HG03460 (cell line): ENCODE results near the gene C16orf46.
"Not testable (repeated sequence)": the region's sequence is repeated elsewhere in the genome, so short reads cannot be mapped to it uniquely, and the experiment has no call there.

Experiments
- ATAC-seq: cut with Tn5 transposase; IDR thresholded peaks from one replicate; pipeline ENCODE4 v1.9.1; 2021; ENCODE audit not compliant: unreplicated experiment

Gene C16orf46, protein sequence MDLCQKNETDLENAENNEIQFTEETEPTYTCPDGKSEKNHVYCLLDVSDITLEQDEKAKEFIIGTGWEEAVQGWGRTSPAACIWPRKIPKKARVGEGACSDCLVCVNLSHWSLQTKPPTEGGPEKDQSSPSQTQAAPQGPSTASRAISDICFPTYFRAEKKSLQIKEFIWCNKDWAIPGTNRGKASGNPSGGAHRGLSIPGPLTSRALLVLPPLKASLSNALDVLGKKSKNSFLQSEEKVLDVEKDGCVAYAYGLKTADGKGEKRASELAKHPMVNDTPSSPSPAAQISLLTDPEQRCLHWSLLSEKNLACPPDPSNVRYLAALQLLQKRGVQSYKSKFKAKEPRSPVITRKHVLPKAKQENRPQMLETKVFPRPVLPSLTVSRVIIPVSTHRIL

DNA sequence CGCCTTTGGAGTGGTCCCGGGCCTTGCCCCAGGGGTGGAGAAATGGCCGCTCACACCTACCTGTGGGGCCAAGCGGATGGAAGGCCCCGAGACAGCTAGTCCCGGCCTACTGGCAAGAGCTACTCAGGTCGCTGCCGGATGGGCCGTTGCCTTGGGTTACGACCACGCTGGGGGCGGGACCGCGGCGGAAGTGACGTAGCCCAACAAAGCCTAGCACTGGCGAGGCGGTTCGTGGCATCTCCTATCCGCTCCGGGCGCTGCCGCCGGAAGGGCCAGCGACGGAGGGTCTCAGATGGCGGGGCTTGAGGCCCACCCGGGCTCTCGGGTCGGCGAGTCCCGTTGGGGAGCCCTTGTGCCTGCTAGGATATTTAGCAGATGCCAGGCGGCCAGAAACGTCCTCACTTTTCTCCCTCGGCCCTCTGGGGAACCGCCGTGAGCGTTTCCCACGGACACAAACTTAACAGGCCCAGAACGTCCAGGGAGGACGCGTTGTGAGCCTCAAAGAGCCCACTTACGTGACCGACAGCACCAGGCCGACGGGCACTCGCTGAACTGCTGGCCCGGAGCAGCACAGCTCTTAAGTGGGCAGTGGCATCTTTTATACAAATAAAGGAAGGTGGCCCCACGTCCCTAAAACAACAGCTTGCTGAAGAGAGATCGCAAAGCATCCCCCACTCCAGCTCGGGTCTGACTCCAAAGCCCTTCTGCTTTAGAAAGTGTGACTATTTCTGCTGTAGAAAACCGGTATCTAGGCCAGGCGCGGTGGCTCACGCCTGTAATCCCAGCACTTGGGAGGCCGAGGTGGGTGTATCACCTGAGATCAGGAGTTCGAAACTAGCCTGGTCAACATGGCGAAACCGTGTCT, at the start of gene C16orf46:
TSS of gene C16orf46 (minus strand) at position 163 of the 865 bp plus-strand sequence. CDS start 13,283 bp downstream, outside the sequence.
- peak; percentile 94 for ATAC-seq

DNA sequence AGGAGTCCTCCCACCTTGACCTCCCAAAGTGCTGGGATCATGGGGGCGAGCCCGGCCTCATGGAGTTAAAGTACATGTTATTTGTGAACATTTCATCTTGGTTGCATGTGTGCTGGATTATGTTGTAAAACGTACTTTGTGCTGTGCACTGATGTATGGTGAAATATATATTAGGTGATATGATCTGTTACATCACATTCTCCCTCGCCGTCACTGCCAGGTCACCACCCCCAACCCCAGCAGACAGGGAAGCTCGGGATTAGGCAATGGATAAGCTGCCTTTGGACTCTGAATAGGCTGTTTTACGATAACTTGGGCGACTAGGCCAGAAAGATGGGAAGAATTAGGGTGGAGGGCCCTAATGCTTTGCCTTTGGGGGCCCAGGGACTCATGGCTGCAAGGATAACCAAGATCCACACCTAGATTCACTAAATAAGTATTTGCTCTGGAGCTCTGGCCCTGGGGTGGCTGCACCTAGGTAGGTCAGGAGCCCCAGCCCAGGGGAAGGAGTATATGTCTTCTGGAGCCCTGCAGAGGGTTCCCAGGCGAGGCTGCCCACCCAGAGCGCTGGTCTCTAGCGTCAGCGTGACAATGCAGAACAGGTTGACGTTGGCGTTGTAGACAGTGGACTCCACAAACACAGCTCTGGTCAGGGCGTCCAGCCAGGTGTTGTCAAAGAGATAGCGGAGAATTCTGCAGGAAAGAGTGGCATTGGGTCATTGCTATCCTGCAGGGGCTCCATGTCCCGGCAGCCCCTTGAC, 46.2 kb upstream of the C16orf46 start:
- ATAC-seq: no peak

DNA sequence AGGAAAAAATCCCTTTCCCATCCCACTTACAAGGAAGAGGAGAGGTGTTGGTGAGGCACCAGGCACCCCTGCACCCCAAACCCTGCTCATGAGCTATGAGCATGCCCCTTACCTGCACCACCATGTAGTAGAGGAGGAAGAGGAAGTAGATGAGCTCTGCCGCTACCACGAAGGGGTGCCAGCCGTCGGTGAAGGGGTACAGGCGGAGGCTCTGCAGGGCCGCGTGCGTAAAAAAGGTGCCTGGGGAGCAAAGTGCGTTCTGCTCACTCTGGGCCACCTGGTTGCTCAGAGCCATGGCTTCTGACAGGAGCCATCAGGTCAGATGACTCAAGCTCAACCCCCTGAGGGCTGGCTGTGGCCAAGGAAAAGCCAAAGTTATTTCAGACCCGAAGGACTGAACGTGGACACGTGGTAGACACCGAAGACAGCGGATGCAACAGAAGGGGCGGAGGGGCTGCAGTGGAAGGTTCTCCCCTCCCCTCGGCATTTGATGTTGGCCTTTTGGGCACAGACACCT, 44.5 kb upstream of the C16orf46 start:
- no peak for ATAC-seq

DNA sequence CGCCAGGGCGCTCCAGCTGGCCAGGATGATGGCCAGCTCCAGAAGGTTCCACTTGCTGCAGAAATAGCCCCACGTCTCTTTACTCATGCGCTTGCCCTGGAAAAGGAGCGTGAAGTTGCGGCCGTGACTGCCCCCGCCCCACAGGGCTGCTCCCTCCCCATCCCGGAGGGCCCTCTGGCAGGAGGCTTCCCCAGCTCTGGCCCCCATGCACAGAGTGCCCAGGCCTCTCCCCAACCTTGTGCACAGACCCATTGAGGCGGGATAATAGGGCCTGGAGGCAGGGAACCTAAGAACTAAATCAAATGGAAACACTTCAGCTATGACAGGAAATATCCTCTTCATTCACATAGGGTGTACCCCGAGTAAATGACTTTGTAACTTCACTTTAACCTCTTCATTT, 40.4 kb upstream of the C16orf46 start:
- no peak for ATAC-seq

GRCh38 chr16:81116285-81116684, 39.2 kb upstream of the C16orf46 start:
- ATAC-seq: no peak

- no peak for ATAC-seq
Measured at GRCh38 chr16:81112453-81112852, 35.4 kb upstream of the C16orf46 start.

- ATAC-seq: not testable (repeated sequence)
Measured at GRCh38 chr16:81109274-81109673, 32.2 kb upstream of the C16orf46 start.

DNA sequence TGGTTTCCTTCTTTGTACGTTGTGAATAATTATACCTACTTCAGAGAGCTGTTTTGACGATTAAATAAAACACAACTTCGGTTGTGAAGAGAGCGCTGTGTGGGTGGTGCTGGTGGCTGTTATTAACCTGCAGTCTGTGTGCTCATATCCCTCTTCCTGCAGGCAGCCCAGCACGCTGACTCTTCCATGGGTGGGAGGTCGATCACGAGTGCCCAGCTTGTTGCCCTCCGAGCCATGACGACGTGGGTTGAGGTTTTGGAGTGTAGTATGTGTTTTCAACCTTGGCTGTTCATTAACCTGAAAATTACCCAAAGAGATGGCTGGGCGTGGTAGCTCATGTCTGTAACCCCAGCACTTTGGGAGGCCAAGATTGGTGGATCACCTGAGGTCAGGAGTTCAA, 30.5 kb upstream of the C16orf46 start:
- ATAC-seq: no peak

- no peak for ATAC-seq
Measured at GRCh38 chr16:81106826-81107503, 29.9 kb upstream of the C16orf46 start.

DNA sequence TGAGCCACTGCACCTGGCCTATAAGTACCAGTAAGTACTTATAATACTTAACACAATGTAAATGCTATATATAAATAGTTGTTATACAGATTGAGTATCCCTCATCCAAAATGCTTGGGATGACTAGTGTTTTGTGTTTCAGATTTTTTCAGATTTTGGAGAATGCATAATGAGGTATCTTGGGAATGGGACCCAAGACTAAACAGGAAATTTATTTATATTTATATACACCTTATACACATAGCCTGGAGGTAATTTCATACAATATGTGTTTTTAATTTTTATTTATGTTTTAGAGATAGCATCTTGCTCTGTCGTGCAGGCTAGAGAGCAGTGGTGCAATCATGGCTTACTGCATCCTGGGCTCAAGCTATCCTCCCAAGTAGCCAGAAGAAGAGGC, 28.9 kb upstream of the C16orf46 start:
- no peak for ATAC-seq

- no peak for ATAC-seq
Measured at GRCh38 chr16:81101702-81102101, 24.7 kb upstream of the C16orf46 start.

DNA sequence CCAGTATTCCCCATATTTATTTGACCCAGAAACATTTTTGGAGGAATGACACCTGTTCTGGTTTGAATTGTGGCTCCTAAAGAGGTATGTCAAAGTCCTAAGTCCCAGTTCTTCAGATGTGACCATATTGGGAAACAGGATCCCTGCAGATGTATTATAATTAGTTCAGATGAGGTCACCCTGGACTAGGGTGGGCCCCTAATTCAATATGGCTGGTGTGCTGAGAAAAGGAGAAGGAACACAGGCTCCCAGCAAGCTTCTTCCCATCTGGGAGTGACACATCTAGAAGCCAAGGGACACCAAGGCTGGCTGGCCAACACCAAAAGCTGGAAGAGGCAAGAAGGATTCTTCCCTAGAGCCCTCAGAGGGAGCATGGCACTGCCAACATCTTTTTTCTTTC, 22.9 kb upstream of the C16orf46 start:
- ATAC-seq: no peak

GRCh38 chr16:81097230-81097629, 20.2 kb upstream of the C16orf46 start:
- ATAC-seq: no peak

GRCh38 chr16:81096715-81097208, 19.7 kb upstream of the C16orf46 start:
- ATAC-seq: no peak

GRCh38 chr16:81095953-81096714, 19.1 kb upstream of the C16orf46 start, which contains the start of gene GCSH:
TSS of gene GCSH (minus strand) at chr16:81096395. CDS start at chr16:81096278, 117 bp downstream.
- peak; percentile 98 for ATAC-seq

DNA sequence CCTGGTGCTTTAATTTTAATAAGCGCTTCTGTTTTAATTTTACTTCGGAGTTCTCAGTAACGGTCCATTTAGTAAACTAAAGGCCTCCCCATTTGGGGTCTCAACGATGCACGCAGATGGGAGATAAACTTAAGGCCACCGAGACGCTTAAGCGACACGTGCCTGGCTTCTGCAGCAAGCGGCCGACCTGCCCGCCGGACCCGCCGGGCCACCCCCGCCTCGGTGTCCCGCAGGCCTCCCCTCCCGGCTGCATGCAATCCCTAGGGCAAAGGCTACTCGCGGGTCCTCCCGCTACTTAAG, 18.6 kb upstream of the C16orf46 start:
- peak; percentile 7 for ATAC-seq

DNA sequence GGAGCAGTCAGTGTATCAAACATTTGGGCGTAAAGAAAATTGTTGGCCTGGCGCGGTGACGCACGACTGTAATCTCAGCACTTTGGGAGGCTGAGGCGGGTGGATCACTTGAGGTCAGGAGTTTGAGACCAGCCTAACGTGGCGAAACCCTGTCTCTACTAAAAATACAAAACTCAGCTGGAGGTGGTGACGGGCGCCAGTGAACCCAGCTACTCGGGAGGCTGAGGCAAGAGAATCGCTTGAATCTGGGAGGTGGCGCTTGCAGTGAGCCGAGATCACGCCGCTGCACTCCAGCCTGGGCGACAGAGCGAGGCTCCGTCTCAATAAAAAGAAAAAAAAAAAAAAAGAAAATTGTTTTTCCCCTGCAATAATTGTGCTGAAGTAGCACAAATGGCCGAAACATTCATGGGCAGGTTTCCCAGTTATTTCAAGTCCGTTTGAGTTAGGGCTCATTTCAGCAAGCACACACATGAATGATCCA, 17.8 kb upstream of the C16orf46 start:
- no peak for ATAC-seq

DNA sequence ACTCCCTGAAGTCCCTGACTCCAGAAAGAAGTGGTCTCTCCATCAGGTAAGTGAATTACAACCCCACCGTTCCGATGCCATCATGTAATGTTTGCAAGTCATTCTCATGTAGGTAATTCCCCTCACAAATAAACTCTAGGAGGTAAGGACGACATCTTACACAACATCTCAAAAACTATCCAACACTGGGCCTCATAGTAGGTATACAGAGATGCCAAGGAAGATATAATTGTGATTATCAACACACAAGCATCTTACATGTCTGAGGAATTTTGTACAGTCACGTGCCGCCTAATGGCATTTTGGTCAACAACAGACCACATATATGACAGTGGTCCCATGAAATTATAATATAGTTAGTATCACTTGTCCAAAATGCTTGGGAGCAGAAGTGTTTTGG, 11.8 kb upstream of the C16orf46 start:
- ATAC-seq: no peak

DNA sequence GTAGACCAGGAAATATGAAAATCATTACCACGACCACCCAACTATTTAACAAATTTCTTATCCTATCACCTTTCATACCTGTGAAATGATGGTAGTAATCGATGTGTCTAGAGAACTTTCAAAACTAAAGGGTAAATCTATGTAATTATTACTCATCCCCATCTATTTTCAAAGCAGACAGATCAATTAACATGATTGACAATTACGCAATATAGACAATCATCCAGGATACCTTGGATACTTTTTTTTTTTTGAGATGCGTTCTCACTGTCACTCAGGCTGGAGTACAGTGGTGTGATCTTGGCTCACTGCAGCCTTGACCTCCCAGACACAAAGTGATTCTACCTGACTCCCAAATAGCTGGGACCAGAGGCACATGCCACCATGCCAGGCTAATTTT, 4.0 kb upstream of the C16orf46 start:
- ATAC-seq: no peak

DNA sequence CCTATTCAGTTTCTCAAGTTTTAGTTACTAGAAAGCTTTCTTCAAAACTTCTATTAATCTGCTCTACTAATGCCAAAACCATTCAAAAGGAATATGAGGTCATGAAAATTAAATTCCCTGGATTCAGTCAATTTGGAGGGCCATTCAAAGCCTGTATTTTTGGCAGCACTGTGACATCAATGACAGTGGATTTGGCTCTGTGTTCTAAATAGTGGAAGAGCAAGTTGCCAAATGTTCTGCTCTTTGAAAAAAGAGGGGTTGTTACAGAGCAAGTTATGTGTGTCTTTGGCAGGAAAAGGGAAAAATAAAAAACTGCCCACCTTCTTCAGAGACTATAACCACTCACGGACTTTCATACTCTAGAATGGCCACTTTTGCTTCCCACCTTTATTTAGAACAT, 3.2 kb upstream of the C16orf46 start:
- ATAC-seq: no peak
